ENCODE results near the gene ARPC4.
"Not testable (repeated sequence)": the region's sequence is repeated elsewhere in the genome, so short reads cannot be mapped to it uniquely, and the experiment has no call there.

ARPC4 gene

GRCh38 chr3:9851383-9851782, 58.5 kb downstream of the ARPC4 start:
- FAIRE-seq; DNase-seq (ENCODE audit: low spot score): not testable (repeated sequence)

- DNase-seq (ENCODE audit: low spot score); FAIRE-seq: not testable (repeated sequence)
These were observed 59.0 kb downstream of the ARPC4 start for GRCh38 chr3:9851926-9852325.

- FAIRE-seq (no peak), DNase-seq (ENCODE audit: low spot score) (no peak)
These were observed 59.6 kb downstream of the ARPC4 start for GRCh38 chr3:9852528-9852927.

- not testable (repeated sequence) for DNase-seq (ENCODE audit: low spot score); FAIRE-seq
These were observed 61.5 kb downstream of the ARPC4 start for GRCh38 chr3:9854291-9854940.

- no peak for DNase-seq (ENCODE audit: low spot score)
These were observed 62.7 kb downstream of the ARPC4 start for GRCh38 chr3:9855594-9855993.

More at GRCh38 chr3:9855594-9855993, 62.7 kb downstream of the ARPC4 start:
- FAIRE-seq, result no peak
